Keratinocyte (primary cell): ENCODE results near the gene SETBP1.

Experiments used
- CTCF ChIP-seq, 3 experiments: IDR thresholded peaks in 1 of 3; conservative IDR thresholded peaks in 1 of 3; optimal IDR thresholded peaks in 1 of 3; 2 replicates in 2 of 3; 3 replicates in 1 of 3; pipeline versions ENCODE3 to v1.5.1; 2011; ENCODE audit warnings: low read length in 3 of 3, mild to moderate bottlenecking in 3 of 3, moderate library complexity in 2 of 3, control low read depth in 1 of 3, inconsistent platforms in 1 of 3; ENCODE audit not compliant: insufficient read depth in 2 of 3; ENCODE audit errors: extremely low read depth in 1 of 3
- EZH2 ChIP-seq: IDR thresholded peaks from one replicate; pipeline ENCODE4 v1.6.1; 2012; ENCODE audit warnings: inconsistent platforms, mild to moderate bottlenecking, low read length, moderate library complexity

- TF ChIP-seq CTCF (optimal IDR thresholded peaks at IDR 0.05 in 1 of 3, IDR thresholded peaks at IDR 0.05 in 1 of 3, conservative IDR thresholded peaks at IDR 0.05 in 1 of 3; ENCODE audit: extremely low read depth in 1 of 3, insufficient read depth in 2 of 3, low read length in 3 of 3) (no peak), EZH2 (no peak)
These were observed 795 bp upstream of the SETBP1 start for GRCh38 chr18:44679914-44680272.
